ENCODE data around the gene RNF38.
"Not testable (repeated sequence)": the region's sequence is repeated elsewhere in the genome, so short reads cannot be mapped to it uniquely, and the experiment has no call there.

RNF38 gene

GRCh38 chr9:36294996-36295395 lies 105.1 kb downstream of the RNF38 start:
- not testable (repeated sequence) for DNase-seq (ENCODE audit: low read depth in 2 of 2)

- DNase-seq (ENCODE audit: low read depth in 2 of 2), result no peak
These were observed 106.2 kb downstream of the RNF38 start for GRCh38 chr9:36293918-36294317.

DNA sequence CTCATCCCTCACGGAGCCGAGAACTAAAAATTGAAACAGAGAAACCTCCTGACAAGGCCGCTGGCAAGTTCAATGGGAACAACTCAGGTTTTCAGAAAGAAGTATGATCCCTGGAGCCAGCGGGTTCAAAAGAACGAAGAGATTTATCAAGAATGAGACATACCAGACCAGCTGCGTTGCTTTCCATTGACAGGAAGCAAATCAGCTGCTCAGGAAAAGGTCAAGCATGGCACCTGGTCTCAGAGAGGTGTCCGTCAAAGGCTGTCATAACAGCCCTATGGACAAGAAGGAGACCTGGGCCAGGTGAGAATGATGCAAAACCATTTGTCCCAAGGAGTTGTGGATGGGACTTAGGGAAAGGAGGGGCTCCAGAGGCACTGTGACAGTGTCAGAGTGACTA lies 106.9 kb downstream of the RNF38 start:
- DNase-seq (ENCODE audit: low read depth in 2 of 2), result no peak

DNA sequence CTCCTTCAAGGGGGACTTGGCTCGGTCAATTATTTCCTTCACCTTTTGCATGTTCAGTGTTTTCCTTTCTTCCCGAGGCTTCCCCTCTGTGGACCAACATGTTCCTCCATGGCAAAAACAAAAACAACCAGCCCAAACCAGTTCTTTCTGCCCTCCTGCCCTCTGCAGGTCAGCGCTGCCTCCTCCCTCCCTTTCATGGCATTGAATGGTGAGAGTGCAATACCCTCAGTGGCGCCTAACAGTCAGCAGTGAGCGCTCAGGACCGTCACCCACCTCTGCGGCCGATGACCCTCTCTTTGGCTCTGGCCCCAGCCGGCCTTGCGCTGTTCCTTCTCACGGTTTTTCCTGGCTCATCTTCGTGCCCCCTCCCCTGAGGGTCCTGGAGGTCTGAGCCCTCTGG lies 107.4 kb downstream of the RNF38 start:
- no peak for DNase-seq (ENCODE audit: low read depth in 2 of 2)

DNA sequence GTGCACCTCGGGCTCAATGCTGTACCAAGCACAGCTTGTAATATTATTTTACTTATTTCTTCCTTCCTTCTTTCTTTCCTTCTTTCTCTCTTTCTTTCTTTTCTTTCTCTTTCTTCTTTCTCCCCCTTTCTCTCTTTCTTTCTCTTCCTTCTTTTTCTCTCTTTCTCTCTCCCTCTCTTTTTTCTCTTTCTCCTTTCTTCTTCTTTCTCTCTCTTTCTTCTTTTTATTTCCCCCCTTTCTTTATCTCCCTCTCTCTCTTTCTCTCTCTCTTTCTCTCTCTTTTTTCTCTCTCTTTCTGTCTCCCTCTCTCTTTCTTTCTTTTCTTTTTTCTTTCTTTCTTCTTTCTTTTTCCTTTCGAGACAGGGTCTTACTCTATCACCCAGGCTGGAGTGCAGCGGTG lies 109.1 kb downstream of the RNF38 start:
- no peak for DNase-seq (ENCODE audit: low read depth in 2 of 2)

- no peak for DNase-seq (ENCODE audit: low read depth in 2 of 2)
These were observed 110.1 kb downstream of the RNF38 start for GRCh38 chr9:36289836-36290435.

- DNase-seq (ENCODE audit: low read depth in 2 of 2), result no peak
These were observed 112.0 kb downstream of the RNF38 start for GRCh38 chr9:36288070-36288469.
